Liver (tissue), 3 donors: ENCODE measurements around the gene NR2C1.

Experiments
- GABPA ChIP-seq, 2 donors: IDR thresholded peaks in 1 of 2; conservative IDR thresholded peaks in 1 of 2; 2 replicates each; pipeline ENCODE4 v1.6.1; 2016; ENCODE audit warnings: antibody characterized with exemption in 2 of 2, mild to moderate bottlenecking in 1 of 2, moderate library complexity in 1 of 2
- TF ChIP-seq, protein P1 (sequence below): fragments of 150-350 bp; IDR thresholded peaks from 2 replicates; pipeline ENCODE4 v1.5.1; 2017; ENCODE audit warnings: improper control_type of control experiment, low read depth, low read length; ENCODE audit not compliant: missing input control
- donor health status: healthy.
- donor health status: healthy.

DNA sequence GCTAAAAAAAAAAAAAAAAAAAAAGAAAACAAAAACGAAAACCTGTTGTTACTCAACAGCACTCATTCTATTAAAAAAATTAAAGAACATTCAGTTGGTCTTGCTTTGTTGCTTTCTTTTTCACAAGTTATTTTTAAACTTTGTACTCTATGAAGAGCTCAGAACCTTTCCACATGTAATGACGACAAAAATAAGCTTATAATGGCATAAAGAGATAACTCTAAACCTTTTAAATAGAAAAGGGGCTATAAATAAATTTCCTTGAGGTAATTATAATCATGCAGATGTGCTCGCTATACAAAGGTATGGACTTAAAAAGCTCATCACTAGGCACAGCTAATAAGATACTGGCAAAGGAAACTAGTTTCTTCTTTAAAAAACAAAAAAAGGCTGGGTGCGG lies 13.4 kb downstream of the NR2C1 start:
- TF ChIP-seq, protein P1, sequence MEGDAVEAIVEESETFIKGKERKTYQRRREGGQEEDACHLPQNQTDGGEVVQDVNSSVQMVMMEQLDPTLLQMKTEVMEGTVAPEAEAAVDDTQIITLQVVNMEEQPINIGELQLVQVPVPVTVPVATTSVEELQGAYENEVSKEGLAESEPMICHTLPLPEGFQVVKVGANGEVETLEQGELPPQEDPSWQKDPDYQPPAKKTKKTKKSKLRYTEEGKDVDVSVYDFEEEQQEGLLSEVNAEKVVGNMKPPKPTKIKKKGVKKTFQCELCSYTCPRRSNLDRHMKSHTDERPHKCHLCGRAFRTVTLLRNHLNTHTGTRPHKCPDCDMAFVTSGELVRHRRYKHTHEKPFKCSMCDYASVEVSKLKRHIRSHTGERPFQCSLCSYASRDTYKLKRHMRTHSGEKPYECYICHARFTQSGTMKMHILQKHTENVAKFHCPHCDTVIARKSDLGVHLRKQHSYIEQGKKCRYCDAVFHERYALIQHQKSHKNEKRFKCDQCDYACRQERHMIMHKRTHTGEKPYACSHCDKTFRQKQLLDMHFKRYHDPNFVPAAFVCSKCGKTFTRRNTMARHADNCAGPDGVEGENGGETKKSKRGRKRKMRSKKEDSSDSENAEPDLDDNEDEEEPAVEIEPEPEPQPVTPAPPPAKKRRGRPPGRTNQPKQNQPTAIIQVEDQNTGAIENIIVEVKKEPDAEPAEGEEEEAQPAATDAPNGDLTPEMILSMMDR, result no peak
- TF ChIP-seq GABPA (IDR thresholded peaks at IDR 0.05 in 1 of 2, conservative IDR thresholded peaks at IDR 0.05 in 1 of 2), result no peak
